Stimulated activated CD8-positive, alpha-beta memory T cell treated with anti-CD3 and anti-CD28 coated beads, Interleukin-15, amount 100 ng/mL, for 1 hour (primary cell): Measurements from ENCODE around the gene LONP1.
"Not testable (repeated sequence)": the region's sequence is repeated elsewhere in the genome, so short reads cannot be mapped to it uniquely, and the experiment has no call there.

Experiments used
- DNase-seq: peaks from one replicate; pipeline ENCODE4 v3.0.0-alpha.2; 2020; ENCODE audit warnings: low read depth

LONP1 gene

GRCh38 chr19:5719961-5720790 lies at the start of gene LONP1, which contains the start of gene CATSPERD:
LONP1 (minus strand) TSS chr19:5720146; CDS start chr19:5720132, 14 bp downstream.
CATSPERD (plus strand) TSS chr19:5720637; CDS start chr19:5720738, 101 bp downstream.
- DNase-seq: peak; percentile 93

- DNase-seq: no peak
Observed at GRCh38 chr19:5767949-5768348, 48.0 kb upstream of the LONP1 start.

- no peak for DNase-seq
Observed at GRCh38 chr19:5765220-5765619, 45.3 kb upstream of the LONP1 start.

GRCh38 chr19:5762608-5763217 lies 42.8 kb upstream of the LONP1 start:
- DNase-seq: no peak

GRCh38 chr19:5753743-5754142 lies 33.8 kb upstream of the LONP1 start:
- no peak for DNase-seq

GRCh38 chr19:5751709-5752108 lies 31.8 kb upstream of the LONP1 start:
- no peak for DNase-seq

GRCh38 chr19:5749505-5749904 lies 29.6 kb upstream of the LONP1 start:
- no peak for DNase-seq

- DNase-seq: not testable (repeated sequence)
Observed at GRCh38 chr19:5748920-5749319, 29.0 kb upstream of the LONP1 start.

GRCh38 chr19:5744999-5745398 lies 25.1 kb upstream of the LONP1 start:
- not testable (repeated sequence) for DNase-seq

- no peak for DNase-seq
Observed at GRCh38 chr19:5743630-5744029, 23.7 kb upstream of the LONP1 start.

- no peak for DNase-seq
Observed at GRCh38 chr19:5742051-5742450, 22.1 kb upstream of the LONP1 start.

GRCh38 chr19:5738423-5738822 lies 18.5 kb upstream of the LONP1 start:
- no peak for DNase-seq

- not testable (repeated sequence) for DNase-seq
Observed at GRCh38 chr19:5733172-5733571, 13.2 kb upstream of the LONP1 start.

GRCh38 chr19:5727453-5728050 lies 7.6 kb upstream of the LONP1 start:
- DNase-seq: no peak

- DNase-seq: no peak
Observed at GRCh38 chr19:5719274-5719960, 529 bp downstream of the LONP1 start.

- no peak for DNase-seq
Observed at GRCh38 chr19:5718579-5719273, 1.2 kb downstream of the LONP1 start.

- DNase-seq: no peak
Observed at GRCh38 chr19:5718037-5718578, 1.8 kb downstream of the LONP1 start.

- no peak for DNase-seq
Observed at GRCh38 chr19:5717215-5717935, 2.6 kb downstream of the LONP1 start.

GRCh38 chr19:5714816-5715215 lies 5.1 kb downstream of the LONP1 start:
- DNase-seq: no peak

GRCh38 chr19:5713228-5713627 lies 6.7 kb downstream of the LONP1 start:
- no peak for DNase-seq

- no peak for DNase-seq
Observed at GRCh38 chr19:5711713-5712161, 8.2 kb downstream of the LONP1 start.
